ENCODE measurements around the gene PSAP. TPM values are rescaled to one million over a fixed set of nuclear protein-coding genes. Genes with fewer than 3 reads are reported as not detected.

The PSAP gene
- total RNA-seq, 2 donors from 2014 or later = 1,145 to 1,486 TPM

DNA sequence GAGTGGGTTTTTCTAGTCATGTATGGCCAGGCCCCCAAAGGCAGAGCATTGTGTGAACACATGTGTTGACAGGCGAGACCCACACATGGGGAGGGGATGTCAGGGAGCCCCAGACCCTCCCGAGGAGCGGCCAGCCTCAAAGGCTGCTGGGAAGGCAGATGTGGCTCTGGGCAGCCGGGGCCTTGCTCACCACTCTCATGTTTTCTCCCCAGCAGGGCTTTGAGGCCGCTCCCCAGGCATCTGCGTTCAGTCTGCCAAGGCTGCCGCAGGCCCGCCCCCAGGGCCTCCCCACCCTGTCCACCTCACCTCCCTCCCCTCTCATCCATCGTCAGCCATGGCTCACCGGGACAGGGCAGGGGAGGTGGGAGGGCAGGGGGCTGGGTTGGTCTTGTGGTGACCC lies 61.2 kb downstream of the PSAP start:
- no peak overlapping the region for H3K4me3 ChIP-seq
- DNase-seq (ENCODE audit: low spot score) = no peak
- H3K4me1 ChIP-seq = no peaks in the 10 kb centered on the region
- no peaks in the 10 kb centered on the region for H3K27me3 ChIP-seq
- no peaks in the 10 kb centered on the region for H3K9me3 ChIP-seq
- H3K27ac ChIP-seq = no peak overlapping the region
- TF ChIP-seq, protein P1, sequence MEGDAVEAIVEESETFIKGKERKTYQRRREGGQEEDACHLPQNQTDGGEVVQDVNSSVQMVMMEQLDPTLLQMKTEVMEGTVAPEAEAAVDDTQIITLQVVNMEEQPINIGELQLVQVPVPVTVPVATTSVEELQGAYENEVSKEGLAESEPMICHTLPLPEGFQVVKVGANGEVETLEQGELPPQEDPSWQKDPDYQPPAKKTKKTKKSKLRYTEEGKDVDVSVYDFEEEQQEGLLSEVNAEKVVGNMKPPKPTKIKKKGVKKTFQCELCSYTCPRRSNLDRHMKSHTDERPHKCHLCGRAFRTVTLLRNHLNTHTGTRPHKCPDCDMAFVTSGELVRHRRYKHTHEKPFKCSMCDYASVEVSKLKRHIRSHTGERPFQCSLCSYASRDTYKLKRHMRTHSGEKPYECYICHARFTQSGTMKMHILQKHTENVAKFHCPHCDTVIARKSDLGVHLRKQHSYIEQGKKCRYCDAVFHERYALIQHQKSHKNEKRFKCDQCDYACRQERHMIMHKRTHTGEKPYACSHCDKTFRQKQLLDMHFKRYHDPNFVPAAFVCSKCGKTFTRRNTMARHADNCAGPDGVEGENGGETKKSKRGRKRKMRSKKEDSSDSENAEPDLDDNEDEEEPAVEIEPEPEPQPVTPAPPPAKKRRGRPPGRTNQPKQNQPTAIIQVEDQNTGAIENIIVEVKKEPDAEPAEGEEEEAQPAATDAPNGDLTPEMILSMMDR (IDR thresholded peaks at IDR 0.05) = no peak
- no peaks in the 10 kb centered on the region for H3K36me3 ChIP-seq

DNA sequence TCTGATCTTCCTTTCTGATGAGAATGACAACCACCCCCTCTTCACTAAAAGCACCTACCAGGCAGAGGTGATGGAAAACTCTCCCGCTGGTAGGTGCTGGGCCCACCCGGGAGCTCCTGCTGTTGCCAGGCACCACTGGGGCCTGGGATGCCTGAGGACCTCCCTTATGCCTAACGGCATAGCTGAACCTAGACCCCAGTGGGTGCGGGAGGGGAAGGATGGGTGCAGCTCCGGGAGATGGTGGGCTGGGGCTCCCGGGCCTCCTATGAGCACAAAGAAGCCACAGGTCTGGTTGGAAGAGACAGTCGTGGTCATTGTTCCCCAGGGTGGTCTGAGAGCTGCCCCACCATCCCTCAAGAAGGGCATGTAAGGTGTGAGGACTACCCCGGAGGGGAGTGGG lies 62.1 kb downstream of the PSAP start:
- H3K4me3 ChIP-seq = no peak overlapping the region
- no peak for DNase-seq (ENCODE audit: low spot score)
- H3K36me3 ChIP-seq = no peaks in the 10 kb centered on the region
- H3K27ac ChIP-seq = no peak overlapping the region
- TF ChIP-seq, protein P1 (IDR thresholded peaks at IDR 0.05) = no peak
- no peaks in the 10 kb centered on the region for H3K4me1 ChIP-seq
- no peaks in the 10 kb centered on the region for H3K9me3 ChIP-seq
- H3K27me3 ChIP-seq = no peaks in the 10 kb centered on the region

DNA sequence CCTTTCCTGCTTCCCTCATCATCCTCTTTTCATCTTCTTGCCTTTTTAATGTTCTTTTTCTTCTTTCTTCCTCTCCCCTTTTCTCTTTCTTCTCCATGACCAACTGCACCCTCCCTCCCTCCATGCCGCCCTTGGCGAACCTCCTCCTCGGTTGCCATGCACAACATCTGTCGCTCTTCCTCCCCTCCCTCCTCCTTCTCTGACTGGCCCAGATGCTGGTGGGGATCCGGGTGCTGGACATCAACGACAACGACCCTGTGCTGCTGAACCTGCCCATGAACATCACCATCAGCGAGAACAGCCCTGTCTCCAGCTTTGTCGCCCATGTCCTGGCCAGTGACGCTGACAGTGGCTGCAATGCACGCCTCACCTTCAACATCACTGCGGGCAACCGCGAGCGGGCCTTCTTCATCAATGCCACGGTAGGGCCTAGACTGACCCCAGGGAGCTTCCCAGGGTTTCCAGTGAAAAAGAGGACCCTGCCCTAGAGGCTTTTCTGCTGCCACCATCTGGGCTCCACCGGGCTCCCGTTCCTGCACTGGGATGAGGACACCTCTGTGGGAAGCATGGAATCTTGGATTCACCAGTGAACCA lies 66.3 kb downstream of the PSAP start:
- DNase-seq (ENCODE audit: low spot score) = no peak
- TF ChIP-seq, protein P1 (IDR thresholded peaks at IDR 0.05) = no peak
- no peaks in the 10 kb centered on the region for H3K36me3 ChIP-seq
- no peaks in the 10 kb centered on the region for H3K27me3 ChIP-seq
- H3K9me3 ChIP-seq = no peaks in the 10 kb centered on the region
- no peak overlapping the region for H3K4me3 ChIP-seq
- H3K4me1 ChIP-seq = peaks cover 0 to 13% of the 10 kb centered on the region in 2 donors
- no peak overlapping the region for H3K27ac ChIP-seq

DNA sequence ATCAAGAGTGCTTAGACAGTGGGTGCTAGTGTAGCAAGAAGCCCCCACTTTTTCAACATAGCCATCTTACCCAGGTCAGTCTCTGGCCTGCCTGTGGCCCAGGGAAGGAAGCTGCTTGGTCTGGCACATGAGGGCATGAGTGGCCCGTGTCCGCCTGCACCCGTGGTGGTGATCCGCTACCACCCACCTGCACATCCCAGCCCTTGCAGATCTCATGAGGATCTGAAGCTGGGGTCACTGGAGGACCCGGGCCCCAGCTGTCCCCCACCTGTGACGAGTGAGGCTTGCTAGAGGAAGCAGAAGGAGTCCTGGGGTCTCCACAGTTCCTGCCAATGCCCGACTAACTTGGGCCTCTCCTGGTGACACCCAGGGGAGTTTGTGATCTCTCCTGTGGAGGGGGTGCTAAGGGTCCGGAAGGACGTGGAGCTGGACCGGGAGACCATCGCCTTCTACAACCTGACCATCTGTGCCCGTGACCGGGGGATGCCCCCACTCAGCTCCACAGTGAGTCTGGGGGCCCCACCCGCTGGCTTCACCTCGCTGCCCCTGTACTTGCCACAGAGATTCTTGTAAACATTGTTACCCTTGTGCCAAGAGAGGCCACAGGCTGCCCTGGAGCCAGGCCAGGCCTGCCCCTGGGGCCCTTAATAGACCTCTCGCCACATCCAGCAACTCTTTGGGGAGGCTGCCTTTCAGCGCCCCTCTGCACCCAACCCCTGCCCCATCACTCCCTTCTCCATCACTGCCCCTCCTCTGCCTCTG lies 67.0 kb downstream of the PSAP start:
- TF ChIP-seq, protein P1 (IDR thresholded peaks at IDR 0.05) = no peak
- H3K4me3 ChIP-seq = no peak overlapping the region
- H3K4me1 ChIP-seq = peaks cover 0 to 13% of the 10 kb centered on the region in 2 donors
- H3K36me3 ChIP-seq = no peaks in the 10 kb centered on the region
- no peaks in the 10 kb centered on the region for H3K9me3 ChIP-seq
- DNase-seq (ENCODE audit: low spot score) = no peak
- H3K27me3 ChIP-seq = no peaks in the 10 kb centered on the region
- no peak overlapping the region for H3K27ac ChIP-seq

DNA sequence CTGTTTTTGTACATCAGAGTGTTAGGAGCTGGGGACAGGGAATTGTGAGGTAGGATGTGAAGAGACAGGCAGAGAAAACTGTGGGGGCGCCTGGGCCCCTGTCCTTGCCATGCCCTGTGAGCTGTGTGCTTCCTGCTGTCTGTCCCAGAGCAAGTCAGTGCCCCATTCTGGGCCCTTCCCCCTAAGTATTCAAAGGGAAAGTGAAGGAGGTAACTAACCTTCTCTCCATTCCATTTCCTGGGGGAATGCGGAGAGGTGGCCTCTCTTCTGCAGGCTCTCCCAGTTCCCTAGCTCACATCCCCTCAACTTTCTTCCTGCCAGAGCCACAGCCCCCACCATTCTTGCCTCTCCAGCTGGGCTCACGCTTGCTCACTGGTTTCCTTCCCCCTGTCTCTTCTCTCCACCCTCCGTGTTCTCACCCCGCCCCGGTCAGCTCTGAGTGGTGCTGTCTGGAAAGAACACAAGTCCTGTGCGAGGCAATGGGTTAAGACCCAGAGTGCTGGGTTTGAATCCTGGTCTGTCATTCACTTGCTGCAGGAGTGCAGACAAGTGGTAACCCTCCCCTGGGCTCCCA lies 68.0 kb downstream of the PSAP start:
- Histone ChIP-seq H3K4me3 (no peak overlapping the region), H3K9me3 (no peaks in the 10 kb centered on the region), H3K27me3 (no peaks in the 10 kb centered on the region), H3K4me1 (peaks cover 0 to 13% of the 10 kb centered on the region in 2 donors), H3K27ac (no peak overlapping the region), H3K36me3 (no peaks in the 10 kb centered on the region)
- TF ChIP-seq, protein P1 (IDR thresholded peaks at IDR 0.05) = no peak
- no peak for DNase-seq (ENCODE audit: low spot score)

Measured in right atrium auricular region (tissue), 2 donors.